Adrenal gland (tissue), 12 donors: ENCODE results near the gene ATOX1. TPM values are rescaled to one million over a fixed set of nuclear protein-coding genes. Genes with fewer than 3 reads are reported as not detected.

Experiments
- DNase-seq, 7 donors: peaks; one replicate each; pipeline ENCODE4 v3.0.0-alpha.2; 2019 to 2020
- H3K27ac ChIP-seq, 5 donors: fragments of 200-600 bp; sonication (generic) in 4 of 5; 1 replicate in 3 of 5; 2 replicates in 2 of 5; pipeline versions ENCODE4 v1.5.1 to v1.8.0; 2016 to 2020; ENCODE audit warnings: mild to moderate bottlenecking in 1 of 5
- H3K27me3 ChIP-seq: fragments of 200-600 bp; 2 replicates; pipeline ENCODE4 v1.8.0; 2021
- H3K36me3 ChIP-seq, 2 donors: fragments of 200-600 bp; replicated peaks in 1 of 2; 1 replicate in 1 of 2; 2 replicates in 1 of 2; pipeline versions ENCODE4 v1.5.1 to v1.8.0; 2018 to 2022
- H3K4me1 ChIP-seq, 2 donors: fragments of 200-600 bp; replicated peaks in 1 of 2; 1 replicate in 1 of 2; 2 replicates in 1 of 2; pipeline versions ENCODE4 v1.5.1 to v1.8.0; 2018 to 2021
- H3K4me3 ChIP-seq, 4 donors: fragments of 200-600 bp; sonication (generic) in 3 of 4; one replicate each; pipeline ENCODE4 v1.5.1; 2016 to 2018
- H3K9me3 ChIP-seq, 3 donors: fragments of 200-600 bp; sonication (generic) in 1 of 3; replicated peaks in 1 of 3; 1 replicate in 2 of 3; 2 replicates in 1 of 3; pipeline versions ENCODE4 v1.5.1 to v1.8.0; 2016 to 2021
- CTCF ChIP-seq, 6 experiments: fragments of 450-650 bp in 4 of 6; fragments of 200-600 bp in 2 of 6; sonication (generic) in 1 of 6; IDR thresholded peaks; 1 replicate in 5 of 6; 2 replicates in 1 of 6; pipeline versions ENCODE4 v1.5.1 to v1.8.0; 2016 to 2021; ENCODE audit warnings: antibody characterized with exemption in 6 of 6, mild to moderate bottlenecking in 2 of 6, moderate library complexity in 1 of 6
- POLR2A ChIP-seq, 2 donors: fragments of 450-650 bp; IDR thresholded peaks; one replicate each; pipeline ENCODE4 v1.6.1; 2017; ENCODE audit warnings: antibody characterized with exemption in 2 of 2, mild to moderate bottlenecking in 2 of 2, moderate library complexity in 1 of 2
- WGBS, 4 donors: extraction: QIAGEN DNeasy Blood & Tissue Kit in 2 of 4; methylation state at CpG; one replicate each; pipeline versions ENCODE4 v1.1.5 to v1.1.7; 2013 to 2017; 5-methylcytosine and 5-hydroxymethylcytosine counted together
- intact Hi-C, 2 donors: fragments of 100-400 bp; cut with DNase I; formaldehyde crosslinking; loops; one replicate each; pipeline versions ENCODE4 v1.14.1 to v1.15.0; 2022 to 2023
- polyA plus RNA-seq, 3 donors: library from polyadenylated mRNA; stranded (reverse); fragments of 200-250 nt in 2 of 3; fragments of 350-450 nt in 1 of 3; fragmentation: Illumina TruSeq in 1 of 3; extraction: RNeasy Lipid Tissue Mini Kit (QIAGEN cat#74804) in 1 of 3; gene quantifications; one replicate each; pipeline ENCODE4 v1.2.3, GENCODE V29; 2013 to 2014
- total RNA-seq, 9 donors: library from RNA; depleted of rRNA in 4 of 9; stranded (reverse); fragments of >200 nt in 4 of 9; fragments of 120-200 nt in 1 of 9; fragmentation: NEBNext Ultra II Directional in 1 of 9; extraction: Animal tissue kit (Norgen Biotek cat#: 25700) in 1 of 9; gene quantifications; one replicate each; pipeline versions ENCODE4 v1.1.0 to v1.2.4, GENCODE V29; 2013 to 2023
- donor health status: healthy with polysubstance abuse.
- donor health status: Bipolar disorder and iron deficiency.
- donor health status: DM: yes; HTN: yes; CAD: no.
- donor health status: DM: no; HTN: no; CAD: no.
- donor health status: DM: no; HTN: no; CAD: no.
- donor health status: DM: yes; HTN: yes; CAD: no.

ATOX1 gene
- total and polyA plus RNA-seq, 12 donors: 97.5 to 291 (median 133) TPM

- intact Hi-C loops: loop anchor here (2.0 to 10.0 kb wide), 4 partner anchors 83 to 297 kb away; partner anchors contain the start of gene SLC36A1 (in 1 of the 2)
- no peak overlapping the region for H3K4me3 ChIP-seq
- 85 to 93% (median 90%) methylated on average over 6 of the region's 6 CpGs for WGBS, 4 donors
- H3K9me3 ChIP-seq: no peaks in the 10 kb centered on the region
- H3K36me3 ChIP-seq: peaks cover 0 to 15% of the 10 kb centered on the region in 2 donors
- no peaks in the 10 kb centered on the region for H3K27me3 ChIP-seq
- no peak for DNase-seq
- TF ChIP-seq CTCF (IDR thresholded peaks at IDR 0.05) (no peak), POLR2A (IDR thresholded peaks at IDR 0.05) (no peak)
- H3K4me1 ChIP-seq: peaks cover 29 to 49% of the 10 kb centered on the region in 2 donors
- peak overlapping the region in 1 of 5 donors; percentile 56 for H3K27ac ChIP-seq
These were observed 16.6 kb downstream of the ATOX1 start for GRCh38 chr5:151741678-151742423.

GRCh38 chr5:151740958-151741373, 17.5 kb downstream of the ATOX1 start:
- intact Hi-C loops: loop anchor here (2.0 to 10.0 kb wide), 4 partner anchors 82 to 296 kb away; partner anchors contain the start of gene SLC36A1 (in 1 of the 2)
- Histone ChIP-seq H3K4me1 (peaks cover 29 to 44% of the 10 kb centered on the region in 2 donors), H3K36me3 (peaks cover 0 to 11% of the 10 kb centered on the region in 2 donors), H3K27me3 (no peaks in the 10 kb centered on the region), H3K27ac (peak overlapping the region in 4 of 5 donors; percentile 73 to 86 (median 84)), H3K4me3 (no peak overlapping the region), H3K9me3 (no peaks in the 10 kb centered on the region)
- no peak for DNase-seq
- WGBS, 4 donors: 27 to 43% (median 34%) methylated on average over 2 of the region's 2 CpGs
- TF ChIP-seq CTCF (IDR thresholded peaks at IDR 0.05) (peak in 1 of 6 experiments; percentile 39), POLR2A (IDR thresholded peaks at IDR 0.05) (no peak)

- no peaks in the 10 kb centered on the region for H3K27me3 ChIP-seq
- WGBS, 4 donors: 5 to 14% (median 9%) methylated on average over 6 to 11 of the region's 11 CpGs
- peak; percentile 77 to 92 (median 91) for DNase-seq
- TF ChIP-seq POLR2A (IDR thresholded peaks at IDR 0.05): peak in 1 of 2 donors; percentile 54
- TF ChIP-seq CTCF (IDR thresholded peaks at IDR 0.05): peak; percentile 84 to 93 (median 90)
- peak overlapping the region in 1 of 4 donors; percentile 11 for H3K4me3 ChIP-seq
- peaks cover 29 to 39% of the 10 kb centered on the region in 2 donors for H3K4me1 ChIP-seq
- peak overlapping the region; percentile 1 to 86 (median 81) for H3K27ac ChIP-seq
- H3K9me3 ChIP-seq: no peaks in the 10 kb centered on the region
- peaks cover 0 to 7% of the 10 kb centered on the region in 2 donors for H3K36me3 ChIP-seq
- intact Hi-C loops: loop anchor here (2.0 to 10.0 kb wide), 4 partner anchors 82 to 296 kb away; partner anchors contain the start of gene SLC36A1 (in 1 of the 2)
These were observed 18.0 kb downstream of the ATOX1 start for GRCh38 chr5:151740336-151740942.

- peak in 4 of 7 donors; percentile 27 to 54 (median 40) for DNase-seq
- Histone ChIP-seq H3K27ac (peak overlapping the region; percentile 1 to 86 (median 81)), H3K27me3 (no peaks in the 10 kb centered on the region), H3K9me3 (no peaks in the 10 kb centered on the region), H3K4me1 (peaks cover 29 to 39% of the 10 kb centered on the region in 2 donors), H3K36me3 (peaks cover 0 to 7% of the 10 kb centered on the region in 2 donors), H3K4me3 (peak overlapping the region in 1 of 4 donors; percentile 11)
- no peak for TF ChIP-seq CTCF (IDR thresholded peaks at IDR 0.05)
- TF ChIP-seq POLR2A (IDR thresholded peaks at IDR 0.05): no peak
- WGBS, 4 donors: 22 to 32% (median 28%) methylated on average over 4 of the region's 4 CpGs
- intact Hi-C loops: loop anchor here (2.0 to 10.0 kb wide), 5 partner anchors 81 to 295 kb away; partner anchors contain the start of gene SLC36A1 (in 1 of the 2)
These were observed 18.5 kb downstream of the ATOX1 start for GRCh38 chr5:151739939-151740335.
